Measurements from ENCODE around the gene RAB4A.

GRCh38 chr1:229229721-229230139, 41.2 kb upstream of the RAB4A start:
- no peak for TF ChIP-seq EZH2 (IDR thresholded peaks at IDR 0.05; ENCODE audit: borderline replicate concordance, insufficient read depth, low read length, poor library complexity, severe bottlenecking)
- TF ChIP-seq POLR2AphosphoS5 (IDR thresholded peaks at IDR 0.05), result no peak
- no peak for TF ChIP-seq CTCF (IDR thresholded peaks at IDR 0.05; ENCODE audit: poor library complexity, severe bottlenecking)
- TF ChIP-seq RAD21 (conservative IDR thresholded peaks at IDR 0.05), result no peak
- no peak for TF ChIP-seq TAF1 (IDR thresholded peaks at IDR 0.05; ENCODE audit: low read depth)
- TF ChIP-seq EP300 (conservative IDR thresholded peaks at IDR 0.05; ENCODE audit: poor library complexity, severe bottlenecking), result no peak
- TF ChIP-seq SMC3 (conservative IDR thresholded peaks at IDR 0.05; ENCODE audit: poor library complexity), result no peak
- TF ChIP-seq MXI1 (conservative IDR thresholded peaks at IDR 0.05; ENCODE audit: poor library complexity, severe bottlenecking), result no peak
- no peak for TF ChIP-seq REST (IDR thresholded peaks at IDR 0.05; ENCODE audit: borderline replicate concordance)

Data from neural cell (in vitro differentiated cells).